LoVo (cell line): Measurements from ENCODE around the gene MUC6.
"Not testable (repeated sequence)": the region's sequence is repeated elsewhere in the genome, so short reads cannot be mapped to it uniquely, and the experiment has no call there.

Experiments used
- DNase-seq: peaks from one replicate; pipeline ENCODE4 v3.0.0-alpha.2; 2016; ENCODE audit warnings: low spot score

MUC6 gene

DNA sequence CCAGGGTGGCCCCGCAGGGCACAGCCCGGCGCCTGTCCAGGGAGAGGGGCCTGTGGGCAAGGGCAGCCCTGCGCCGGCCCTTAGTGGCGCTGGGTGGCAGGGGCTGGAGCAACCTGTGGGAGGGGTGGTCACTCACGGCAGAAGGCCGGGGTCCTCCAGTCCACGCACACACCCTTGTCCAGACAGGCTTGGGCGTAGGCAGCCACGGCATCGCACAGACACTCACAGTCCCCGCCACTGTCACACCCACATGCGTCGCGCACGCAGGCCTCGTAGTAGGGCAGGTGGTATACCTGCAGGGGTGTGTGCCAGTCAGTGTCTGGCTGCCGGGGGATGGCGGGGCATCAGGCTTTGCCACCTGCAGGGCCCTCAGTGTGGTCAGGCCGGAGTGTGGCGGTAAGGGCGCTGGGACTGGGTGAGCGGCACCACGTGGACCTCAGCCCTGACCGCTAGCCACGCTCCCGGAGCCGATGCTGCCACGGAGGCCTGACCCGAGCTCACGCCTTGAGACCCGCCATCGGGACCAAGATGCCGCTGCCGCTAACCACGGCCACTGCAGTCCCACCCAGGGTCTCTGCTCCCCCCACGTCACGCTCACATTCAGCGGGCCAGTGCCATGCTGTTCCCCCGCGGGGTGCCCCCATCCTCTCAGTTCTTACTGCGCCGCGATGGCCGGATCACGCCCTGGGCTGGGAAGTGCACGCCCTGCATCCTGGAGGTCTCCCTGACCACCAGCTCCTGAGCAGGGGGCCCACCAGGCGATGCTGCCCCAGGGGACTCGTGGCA, 12.5 kb downstream of the MUC6 start:
- no peak for DNase-seq

DNA sequence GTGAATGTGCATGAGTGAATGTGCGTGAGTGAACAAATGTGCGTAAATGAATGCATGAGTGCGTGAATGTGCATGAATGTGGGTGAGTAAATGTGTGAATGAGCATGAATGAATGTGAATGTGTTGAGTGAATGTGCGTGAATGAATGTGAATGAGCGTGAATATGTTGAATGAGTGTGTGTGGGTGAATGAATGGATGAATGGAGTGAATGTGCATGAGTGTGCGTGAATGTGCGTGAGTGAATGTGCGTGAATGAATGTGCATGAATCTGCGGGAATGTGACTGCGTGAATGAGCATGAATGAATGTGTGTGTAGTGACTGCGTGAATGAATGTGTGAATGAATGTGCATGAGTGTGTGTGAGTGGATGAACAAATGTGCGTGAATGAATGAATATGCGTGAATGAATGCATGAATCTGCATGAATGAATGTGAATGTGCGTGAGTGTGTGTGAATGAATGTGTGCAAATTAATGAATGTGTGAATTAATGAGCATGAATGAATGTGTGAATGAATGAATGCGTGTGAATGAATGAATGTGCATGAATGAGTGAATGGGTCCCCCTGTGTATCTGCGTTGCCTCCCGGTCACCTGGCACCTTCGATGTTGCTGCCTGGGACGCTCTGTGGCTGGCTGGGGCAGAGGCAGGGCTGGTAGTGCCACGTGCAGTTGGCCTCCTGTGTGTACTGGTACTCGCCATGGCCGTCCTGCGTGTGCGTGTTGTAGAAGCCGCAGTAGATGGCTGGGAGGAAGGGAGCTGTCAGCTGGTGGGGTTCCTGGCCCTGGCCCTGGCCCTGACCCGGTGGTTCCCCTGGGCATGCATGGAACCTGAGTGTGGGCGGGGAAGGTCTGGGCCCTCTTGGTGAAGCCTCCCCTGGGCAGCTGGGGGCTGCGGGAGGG, 13.4 kb downstream of the MUC6 start:
- DNase-seq: no peak

DNA sequence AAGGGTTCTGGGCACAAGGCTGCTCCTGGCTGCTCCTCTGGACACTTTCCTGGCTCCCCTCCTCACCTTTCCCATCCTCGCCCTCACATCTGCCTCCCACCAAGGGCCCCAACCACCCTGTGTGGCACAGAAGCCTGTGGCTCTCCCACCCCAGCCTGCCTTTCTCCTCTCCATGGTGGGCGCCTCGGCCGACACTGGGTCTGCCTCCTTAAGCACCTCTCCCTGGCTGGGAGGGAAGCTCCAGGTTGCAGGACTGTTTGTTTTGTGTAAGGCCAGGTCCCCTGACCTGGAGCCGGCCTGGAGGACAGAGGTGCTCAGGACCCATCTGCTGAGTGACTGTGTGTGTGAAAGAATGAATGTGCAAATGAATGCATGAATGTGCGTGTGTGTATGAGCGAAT, 14.1 kb downstream of the MUC6 start:
- DNase-seq: no peak

DNA sequence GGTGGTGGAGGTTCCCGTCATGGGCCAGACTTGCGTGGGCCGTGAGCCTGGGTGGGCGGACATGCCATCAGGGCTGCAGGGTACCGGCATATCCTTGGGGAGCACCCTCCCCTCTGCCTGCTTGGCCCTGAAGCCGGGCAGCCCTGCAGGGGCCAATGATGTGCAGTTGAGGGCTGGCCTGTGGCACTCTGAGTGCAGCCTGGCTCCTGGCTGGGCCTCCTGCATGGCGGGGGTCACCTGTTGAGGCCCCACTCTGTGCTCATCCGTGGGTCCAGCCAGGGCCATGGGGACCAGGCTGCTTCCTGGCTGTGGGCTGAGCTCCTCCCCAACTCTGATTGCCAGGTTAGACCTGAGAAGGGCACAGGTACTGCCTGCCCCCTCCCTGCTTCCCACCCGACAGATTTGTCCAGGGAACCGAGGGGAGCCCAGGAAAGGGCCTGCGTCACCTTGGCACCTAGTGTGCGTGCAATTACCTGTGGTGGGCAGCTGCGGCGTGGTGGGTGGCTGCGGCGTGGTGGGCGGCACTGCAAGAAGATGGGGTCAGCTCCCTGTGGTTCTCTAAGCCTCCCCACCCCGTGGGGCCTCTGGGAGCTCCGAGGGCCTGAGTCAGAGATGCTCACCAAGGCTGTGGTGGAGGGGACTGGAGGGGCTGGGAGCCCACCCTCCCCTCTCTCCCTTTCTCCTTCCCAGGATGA, 16.2 kb downstream of the MUC6 start:
- DNase-seq: no peak

DNA sequence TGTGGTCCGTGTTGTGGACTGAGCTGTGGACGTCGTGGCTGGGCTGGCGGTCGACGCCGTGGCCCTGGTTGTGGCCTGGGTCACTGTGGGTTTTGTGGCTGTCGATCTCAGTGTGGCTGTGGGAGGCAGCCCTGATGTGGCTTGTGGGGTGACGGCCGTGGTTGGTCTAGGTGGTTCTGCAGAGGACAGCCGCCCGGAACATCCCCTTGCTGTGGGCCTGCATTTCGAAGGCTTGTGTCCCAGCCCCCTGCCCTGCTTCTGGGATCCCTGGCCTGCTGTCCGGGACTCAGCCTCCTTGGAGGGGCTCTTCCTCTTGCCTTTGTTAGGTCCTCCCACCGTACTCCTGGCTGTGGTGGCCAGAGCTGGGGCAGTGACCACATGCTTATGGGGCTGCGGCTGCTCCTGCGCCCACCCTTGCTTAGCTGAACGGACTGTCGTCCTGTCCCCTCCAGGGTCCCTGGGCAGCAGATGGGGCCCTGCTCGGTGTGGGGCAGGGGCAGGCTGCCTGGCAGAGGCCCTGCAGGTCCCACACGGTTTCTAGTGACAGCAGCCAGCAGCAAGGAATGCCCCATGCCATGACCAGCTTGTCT, 17.1 kb downstream of the MUC6 start:
- DNase-seq: no peak

DNA sequence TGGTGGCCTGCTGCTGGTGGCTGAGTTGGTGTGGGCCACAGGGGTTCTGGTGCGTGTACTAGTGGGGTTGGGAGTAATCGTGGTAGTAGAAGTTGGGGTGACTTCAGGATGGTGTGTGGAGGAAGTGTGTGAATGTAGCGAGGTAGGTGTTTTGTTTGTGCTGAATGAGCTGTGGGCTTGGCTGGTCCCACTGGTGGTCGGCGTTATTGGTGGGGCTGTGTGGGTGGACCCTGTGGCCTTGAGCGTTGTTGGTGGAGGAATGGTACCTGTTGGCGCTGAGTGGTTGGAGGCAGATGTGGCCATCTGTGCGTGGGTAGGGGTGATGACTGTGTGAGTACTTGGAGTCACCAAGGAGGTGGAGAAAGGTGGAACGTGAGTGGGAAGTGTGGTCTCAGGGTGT, 18.4 kb downstream of the MUC6 start:
- DNase-seq: no peak

DNA sequence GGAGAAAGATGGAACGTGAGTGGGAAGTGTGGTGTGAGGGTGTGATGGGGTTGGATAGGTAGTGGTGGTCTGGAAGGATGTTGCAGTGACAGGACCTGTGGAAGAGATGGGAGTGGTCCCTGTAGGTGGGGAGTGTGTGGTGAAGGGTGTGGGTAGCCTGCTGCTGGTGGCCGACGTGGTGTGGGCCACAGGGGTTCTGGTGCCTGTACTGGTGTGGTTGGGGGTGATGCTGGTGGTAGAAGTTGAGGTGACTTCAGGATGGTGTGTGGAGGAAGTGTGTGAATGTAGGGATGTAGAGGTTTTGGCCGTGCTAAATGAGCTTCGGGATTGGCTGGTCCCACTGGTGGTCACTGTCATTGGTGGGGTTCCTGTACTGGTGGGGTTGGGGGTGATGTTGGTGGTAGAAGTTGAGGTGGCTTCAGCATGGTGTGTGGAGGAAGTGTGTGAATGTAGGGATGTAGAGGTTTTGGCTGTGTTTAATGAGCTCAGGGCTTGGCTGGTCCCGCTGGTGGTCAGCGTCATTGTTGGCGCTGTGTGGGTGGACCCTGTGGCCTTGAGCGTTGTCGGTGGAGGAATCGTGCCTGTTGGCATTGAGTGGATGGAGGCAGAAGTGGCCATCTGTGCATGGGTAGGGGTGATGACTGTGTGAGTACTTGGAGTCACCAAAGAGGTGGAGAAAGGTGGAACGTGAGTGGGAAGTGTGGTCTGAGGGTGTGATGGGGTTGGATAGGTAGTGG, 19.1 kb downstream of the MUC6 start:
- DNase-seq: peak; percentile 2

DNA sequence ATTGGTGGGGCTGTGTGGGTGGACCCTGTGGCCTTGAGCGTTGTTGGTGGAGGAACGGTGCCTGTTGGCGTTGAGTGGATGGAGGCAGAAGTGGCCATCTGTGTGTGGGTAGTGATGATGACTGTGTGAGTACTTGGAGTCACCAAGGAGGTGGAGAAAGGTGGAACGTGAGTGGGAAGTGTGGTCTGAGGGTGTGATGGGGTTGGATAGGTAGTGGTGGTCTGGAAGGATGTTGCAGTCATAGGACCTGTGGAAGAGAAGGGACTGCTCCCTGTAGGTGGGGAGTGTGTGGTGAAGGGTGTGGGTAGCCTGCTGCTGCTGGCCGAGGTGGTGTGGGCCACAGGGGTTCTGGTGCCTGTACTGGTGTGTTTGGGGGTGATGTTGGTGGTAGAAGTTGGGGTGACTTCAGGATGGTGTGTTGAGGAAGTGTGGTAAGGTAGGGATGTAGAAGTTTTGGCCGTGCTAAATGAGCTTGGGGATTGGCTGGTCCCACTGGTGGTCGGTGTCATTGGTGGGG, 19.9 kb downstream of the MUC6 start:
- DNase-seq: not testable (repeated sequence)

DNA sequence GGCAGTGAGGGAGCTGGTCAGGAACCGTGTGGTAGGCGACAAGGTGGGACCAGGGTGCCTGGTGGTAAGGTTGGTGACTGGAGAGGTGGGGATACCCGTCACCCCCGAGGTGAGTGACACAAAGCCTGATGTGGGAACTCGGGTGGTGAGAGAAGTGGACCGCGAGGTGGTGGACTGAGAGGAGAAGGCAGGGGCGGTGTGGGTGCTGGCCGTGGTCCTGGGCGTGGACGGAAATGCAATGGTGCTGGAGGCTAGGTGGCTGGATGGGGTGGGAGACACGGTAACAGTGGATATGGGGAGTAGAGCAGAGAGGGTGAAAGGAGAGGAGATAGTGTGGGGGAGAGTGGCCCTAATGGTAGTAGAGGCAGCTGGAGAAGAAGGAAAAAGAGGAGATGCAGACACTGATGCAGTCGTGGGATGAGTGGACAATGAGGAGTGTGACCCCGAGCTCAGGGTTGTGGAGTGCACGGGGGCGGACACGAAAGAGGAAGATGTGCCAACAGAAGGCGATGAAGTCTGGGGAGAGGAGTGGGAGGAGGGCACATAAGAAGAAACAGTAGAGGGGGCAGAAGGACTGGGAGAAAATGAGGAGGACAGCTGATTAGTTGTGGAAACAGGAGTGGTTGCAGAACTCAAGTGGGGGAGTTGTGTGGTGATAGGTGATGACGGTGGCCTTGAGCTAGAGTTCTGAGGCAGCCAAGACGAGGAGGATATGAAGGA, 20.5 kb downstream of the MUC6 start:
- DNase-seq: no peak

DNA sequence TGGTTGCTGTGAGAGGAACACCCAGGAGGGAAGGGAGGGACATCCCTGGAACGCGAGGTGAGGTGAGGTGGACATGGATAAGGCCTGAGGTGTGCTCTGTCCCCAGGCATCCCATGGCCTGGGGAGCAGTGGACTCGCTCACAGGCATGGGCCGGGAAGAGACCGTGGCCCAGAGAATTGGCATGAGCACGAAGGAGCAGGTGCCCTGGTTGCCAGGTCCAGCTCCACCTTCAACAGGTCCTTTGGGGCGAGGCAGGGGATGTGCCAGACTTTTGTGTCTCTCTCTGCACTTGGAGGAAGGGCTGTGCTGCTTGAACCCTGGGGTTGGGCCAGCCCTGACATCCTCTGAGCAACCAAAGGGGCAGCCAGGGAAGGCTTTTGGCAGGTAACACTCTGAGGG, 21.5 kb downstream of the MUC6 start:
- DNase-seq: no peak

DNA sequence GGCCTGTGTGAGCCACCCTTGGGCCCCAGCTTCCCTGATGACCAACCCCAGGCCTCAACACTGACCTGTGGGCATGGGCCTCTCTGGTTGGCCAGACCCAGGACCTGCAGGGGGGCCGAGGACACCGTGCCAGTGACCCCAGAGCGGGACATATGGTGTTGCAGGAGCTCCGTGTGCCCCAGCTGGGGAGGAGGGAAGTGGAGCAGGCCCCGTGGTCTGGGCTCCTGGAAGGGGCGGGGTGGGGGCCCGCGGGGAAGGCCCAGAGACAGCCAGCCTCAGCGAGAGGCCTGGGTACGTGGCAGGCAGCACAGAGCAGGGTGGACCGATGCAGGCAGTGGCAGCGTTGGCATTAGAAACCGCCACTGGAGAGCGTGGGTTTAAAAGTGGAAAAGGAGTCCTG, 22.2 kb downstream of the MUC6 start:
- DNase-seq: no peak

DNA sequence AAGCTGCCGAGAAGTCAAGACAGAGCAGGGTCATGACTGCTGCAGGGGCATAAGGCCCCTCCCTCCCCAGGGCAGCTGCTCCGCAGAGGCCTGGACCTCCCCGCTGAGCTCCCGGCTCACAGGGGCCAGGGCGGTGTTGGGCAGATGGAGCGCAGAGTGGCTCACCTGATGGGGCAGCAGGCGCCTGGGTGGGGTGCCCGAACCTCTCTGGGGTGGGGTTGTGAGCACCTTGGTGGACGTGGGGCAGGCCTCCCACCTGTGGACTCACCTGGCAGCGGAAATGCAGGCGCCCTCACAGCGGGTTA, 22.9 kb downstream of the MUC6 start:
- DNase-seq: no peak

DNA sequence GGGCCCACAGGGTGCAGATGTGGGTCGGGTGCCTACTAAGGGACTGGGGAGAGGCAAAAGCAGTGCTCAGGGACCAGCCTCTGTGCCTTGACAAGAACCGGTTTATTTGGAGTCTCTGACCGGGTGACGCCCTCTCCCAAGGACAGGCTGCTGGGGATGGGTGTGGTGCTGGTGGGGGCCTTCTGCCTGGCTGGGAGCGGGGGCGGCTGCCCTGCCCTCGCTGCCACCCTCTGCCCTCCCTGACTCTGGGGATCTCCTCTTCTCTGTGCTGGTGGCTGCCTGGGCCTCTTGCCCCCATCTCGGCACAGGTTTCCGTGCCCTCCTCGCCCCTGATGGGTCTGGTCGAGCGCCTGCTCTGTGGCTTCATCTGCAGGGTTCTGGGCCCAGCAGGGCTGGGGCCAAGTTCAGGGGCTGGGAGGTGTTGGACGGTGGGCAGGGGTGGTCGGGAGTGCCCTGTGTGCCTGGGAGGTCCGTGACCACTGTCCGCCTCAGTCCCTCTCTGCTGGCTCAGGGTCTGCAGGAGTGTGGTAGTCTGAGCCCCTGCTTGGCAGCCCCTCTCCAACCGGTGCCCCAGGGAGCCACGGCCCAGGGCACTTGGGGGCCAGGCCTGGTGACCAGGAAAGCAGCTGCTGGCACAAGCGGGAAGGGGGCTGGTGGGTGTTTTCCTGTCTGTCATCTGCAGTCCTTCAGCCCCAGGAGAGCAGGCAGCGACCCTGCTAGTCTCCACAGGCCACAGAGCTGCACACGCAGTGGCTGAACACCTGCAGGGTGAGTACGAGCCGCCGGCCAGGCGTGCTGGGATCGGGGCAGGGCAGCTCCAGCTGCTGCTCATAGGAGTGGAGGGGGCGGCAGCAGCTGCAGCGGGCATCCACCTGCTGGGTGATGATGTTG, 23.5 kb downstream of the MUC6 start:
- DNase-seq: no peak

DNA sequence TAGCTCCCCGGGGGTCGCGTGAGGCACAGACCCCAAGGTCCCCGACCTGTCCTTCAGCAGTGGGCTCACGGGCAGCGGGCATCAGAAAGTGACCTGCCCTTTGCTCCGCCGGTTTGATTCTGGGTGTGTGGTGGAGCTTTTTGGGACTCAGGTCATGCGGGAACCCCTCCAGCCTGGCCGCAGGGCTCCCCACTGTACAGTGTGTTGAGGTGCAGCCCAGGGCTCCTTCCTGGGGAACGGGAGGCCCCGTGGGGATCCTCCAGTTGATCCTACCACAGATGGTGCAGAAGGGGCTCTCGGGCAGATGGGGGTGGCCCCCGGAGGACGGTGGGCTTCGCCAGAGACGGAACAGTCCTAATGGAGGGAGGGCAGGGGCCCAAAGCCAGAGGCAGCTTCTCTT, 24.2 kb downstream of the MUC6 start:
- DNase-seq: no peak

DNA sequence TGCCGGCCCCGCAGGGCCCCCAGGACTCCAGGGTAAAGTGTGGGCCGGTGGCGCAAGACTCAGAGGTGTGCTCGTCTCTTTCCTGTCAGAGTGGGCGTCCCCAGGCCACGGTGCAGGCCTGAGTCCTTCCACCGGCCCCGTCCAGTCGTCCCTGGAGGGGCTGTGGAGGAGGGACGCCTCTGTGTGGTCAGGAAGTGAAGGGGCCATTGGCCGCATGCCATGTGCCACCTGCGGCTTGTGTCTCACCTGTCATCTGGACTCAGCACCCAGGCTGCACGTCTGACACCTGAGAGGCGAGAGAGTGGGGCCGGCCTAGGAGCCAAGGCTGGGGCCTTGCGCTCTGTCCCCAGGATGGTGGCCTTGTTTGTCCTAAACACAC, 25.2 kb downstream of the MUC6 start:
- no peak for DNase-seq

DNA sequence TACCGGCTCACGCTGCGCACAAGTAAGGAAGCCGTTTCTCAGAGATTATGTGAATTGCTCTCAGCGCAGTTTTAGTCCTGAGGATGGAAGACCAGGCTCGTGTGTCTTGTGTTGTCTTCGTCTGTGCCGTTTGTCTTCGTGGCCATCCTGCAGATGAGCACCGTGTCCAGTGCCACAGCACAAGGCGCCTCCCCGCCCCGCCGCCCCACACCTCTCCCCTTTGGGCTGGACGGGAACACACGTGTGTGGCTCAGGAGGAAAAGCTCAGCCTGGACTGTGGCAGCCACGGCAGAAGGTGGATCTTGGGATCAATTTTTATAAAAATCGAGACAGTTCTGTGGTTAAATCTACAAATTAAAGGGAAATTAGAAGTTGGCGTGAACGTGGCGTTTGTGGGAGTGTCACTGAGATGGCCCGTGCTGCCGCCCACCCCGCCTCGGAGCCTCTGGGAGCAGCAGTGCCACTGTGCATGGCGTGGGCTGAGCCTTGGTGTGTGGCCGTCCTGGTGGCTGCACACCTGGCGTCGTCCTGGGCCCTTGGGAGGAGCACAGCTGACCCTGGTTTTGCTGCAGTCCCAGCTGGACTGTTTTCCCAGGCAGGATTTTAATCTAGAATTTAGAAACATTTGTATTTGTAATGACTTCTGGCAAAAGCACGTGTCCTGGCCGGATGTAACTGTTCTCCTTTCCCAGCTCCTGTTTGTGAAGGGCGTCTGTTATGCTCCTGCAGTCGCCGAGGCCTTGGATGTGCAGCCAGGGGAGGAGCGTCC, 25.8 kb downstream of the MUC6 start:
- DNase-seq: no peak

DNA sequence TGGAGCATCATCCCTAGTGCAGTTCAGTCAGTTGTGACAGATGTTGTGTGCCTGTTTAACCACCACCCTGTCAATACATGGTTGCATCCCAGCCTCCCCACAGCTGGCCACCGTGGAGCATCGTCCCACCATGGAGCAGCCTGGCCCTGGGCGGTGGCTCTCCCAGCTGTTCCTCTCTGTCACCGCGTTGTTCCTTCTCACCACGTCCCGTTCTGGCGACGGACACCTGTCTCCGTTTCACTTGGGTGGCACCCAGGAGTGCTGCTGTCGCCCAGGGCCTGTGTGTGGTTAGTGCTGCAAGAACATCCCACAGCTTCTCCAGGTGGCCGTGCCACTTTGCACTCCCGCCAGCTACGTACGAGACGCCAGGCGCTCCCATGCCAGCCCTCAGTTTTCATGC, 26.5 kb downstream of the MUC6 start:
- DNase-seq: no peak

DNA sequence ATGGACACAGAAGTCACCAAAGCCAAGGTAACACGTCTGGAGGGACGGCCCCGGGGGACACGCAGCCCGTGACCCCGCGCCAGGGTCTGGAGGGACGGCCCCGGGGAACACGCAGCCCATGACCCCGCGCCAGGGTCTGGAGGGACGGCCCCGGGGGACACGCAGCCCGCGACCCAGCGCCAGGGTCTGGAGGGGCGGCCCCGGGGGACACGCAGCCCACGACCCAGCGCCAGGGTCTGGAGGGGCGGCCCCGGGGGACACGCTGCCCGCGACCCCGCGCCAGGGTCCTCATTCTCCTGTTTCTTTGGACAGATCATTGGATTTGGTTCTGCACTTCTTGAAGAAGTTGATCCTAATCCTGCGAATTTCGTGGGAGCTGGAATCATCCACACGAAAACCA, 27.1 kb downstream of the MUC6 start:
- no peak for DNase-seq

DNA sequence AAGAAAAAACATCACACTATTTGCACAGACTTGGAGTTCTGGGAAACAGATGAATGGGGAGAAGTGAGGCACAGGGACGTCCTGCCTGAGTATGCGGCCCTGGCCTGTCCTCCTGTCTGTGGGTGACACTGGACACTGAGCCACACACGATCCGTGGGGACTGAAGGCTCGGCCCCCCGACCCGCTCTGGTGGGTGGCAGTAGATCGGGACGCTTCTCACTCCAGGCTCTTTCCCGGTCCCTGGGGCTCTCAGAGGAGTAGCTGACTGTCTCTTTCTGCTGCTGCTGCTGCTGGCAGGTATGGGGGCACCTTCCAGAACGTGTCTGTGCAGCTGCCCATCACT, 27.7 kb downstream of the MUC6 start:
- no peak for DNase-seq
